ENCODE measurements around the gene AMDHD1.

Gene AMDHD1

DNA sequence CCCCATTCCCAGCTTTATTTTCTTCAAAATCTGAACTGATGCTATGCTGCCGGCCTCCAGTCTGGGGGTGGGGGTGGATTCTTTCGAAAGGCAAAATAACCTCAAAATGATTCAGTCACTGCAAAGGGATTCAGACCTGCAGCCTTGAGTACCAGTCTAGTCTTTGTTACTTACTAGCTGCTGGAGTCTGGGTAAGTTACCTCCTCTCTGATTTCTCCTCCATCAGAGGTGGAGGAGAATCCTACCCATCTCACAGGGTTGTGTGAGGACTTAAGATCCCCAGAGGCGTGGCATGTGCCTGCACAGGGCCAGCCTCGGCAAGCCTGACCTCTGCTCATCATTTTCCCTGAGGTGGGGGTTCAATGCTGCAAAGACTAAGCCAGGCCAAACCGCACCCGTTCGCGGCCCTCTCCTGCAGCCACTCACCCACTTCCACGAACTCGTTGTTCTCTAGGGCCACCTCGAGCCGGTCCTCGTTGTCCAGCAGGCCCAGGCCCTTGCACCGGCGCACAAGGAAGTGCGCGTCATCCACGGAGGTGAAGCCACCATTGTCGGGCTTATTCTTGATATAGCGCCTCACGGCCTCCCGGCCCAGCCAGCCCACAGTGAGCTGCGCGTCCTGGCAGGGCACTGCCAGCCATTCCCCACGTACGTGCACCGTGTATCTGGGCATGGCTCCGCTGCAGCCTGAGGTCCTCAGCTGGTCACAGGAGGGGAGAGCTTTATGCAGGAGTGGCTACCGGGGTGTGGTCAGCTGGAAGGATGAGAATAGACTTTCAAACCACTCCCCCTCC is 52.3 kb downstream of the AMDHD1 start:
- Histone ChIP-seq H3K4me1 (no peaks in the 10 kb centered on the region), H3K27me3 (peaks cover 4% of the 10 kb centered on the region), H3K4me3 (ENCODE audit: low read depth, low read length) (no peak overlapping the region), H3K36me3 (no peaks in the 10 kb centered on the region), H3K9me3 (no peaks in the 10 kb centered on the region)
- DNase-seq: no peak
- TF ChIP-seq, protein P1, sequence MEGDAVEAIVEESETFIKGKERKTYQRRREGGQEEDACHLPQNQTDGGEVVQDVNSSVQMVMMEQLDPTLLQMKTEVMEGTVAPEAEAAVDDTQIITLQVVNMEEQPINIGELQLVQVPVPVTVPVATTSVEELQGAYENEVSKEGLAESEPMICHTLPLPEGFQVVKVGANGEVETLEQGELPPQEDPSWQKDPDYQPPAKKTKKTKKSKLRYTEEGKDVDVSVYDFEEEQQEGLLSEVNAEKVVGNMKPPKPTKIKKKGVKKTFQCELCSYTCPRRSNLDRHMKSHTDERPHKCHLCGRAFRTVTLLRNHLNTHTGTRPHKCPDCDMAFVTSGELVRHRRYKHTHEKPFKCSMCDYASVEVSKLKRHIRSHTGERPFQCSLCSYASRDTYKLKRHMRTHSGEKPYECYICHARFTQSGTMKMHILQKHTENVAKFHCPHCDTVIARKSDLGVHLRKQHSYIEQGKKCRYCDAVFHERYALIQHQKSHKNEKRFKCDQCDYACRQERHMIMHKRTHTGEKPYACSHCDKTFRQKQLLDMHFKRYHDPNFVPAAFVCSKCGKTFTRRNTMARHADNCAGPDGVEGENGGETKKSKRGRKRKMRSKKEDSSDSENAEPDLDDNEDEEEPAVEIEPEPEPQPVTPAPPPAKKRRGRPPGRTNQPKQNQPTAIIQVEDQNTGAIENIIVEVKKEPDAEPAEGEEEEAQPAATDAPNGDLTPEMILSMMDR (IDR thresholded peaks at IDR 0.05; ENCODE audit: low read depth, low read length): no peak

DNA sequence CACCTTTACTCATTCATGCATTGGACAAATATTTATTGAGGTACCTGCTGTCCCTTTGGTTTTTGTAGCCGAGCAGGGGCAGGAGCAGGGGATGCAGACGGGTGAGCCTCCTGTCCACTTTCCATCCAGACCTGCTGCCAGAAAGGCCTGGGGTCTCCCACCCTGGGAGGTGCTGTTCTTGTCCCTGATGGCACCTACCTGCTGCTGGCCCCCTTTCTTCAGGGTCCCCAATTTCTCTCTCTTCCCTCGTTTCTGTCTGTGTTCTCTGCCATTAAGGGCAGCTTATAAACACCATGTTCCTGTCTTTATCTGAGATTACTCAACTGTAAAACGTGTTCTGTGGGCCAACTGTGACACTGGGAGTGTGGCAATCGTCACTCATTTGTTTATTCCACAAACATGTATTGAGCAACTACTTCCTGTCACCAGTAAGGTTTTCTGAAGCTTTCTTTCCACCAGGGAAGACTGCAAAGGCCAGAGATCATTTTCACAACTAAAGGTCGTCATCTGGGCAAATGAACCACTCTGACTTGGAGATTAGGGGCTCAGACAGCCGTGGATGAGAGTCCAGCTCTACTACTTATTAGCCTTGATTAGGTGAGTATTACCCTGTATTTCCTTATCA is 53.0 kb downstream of the AMDHD1 start, which contains the start of gene HAL:
Gene HAL, minus strand, starts transcription at position 311 of the 625 bp plus-strand sequence. CDS start 434 bp downstream, outside the sequence.
- Histone ChIP-seq H3K4me1 (no peaks in the 10 kb centered on the region), H3K36me3 (no peaks in the 10 kb centered on the region), H3K4me3 (ENCODE audit: low read depth, low read length) (no peak within 1 kb of the TSS), H3K9me3 (no peaks in the 10 kb centered on the region), H3K27me3 (peaks cover 4% of the 10 kb centered on the region)
- no peak for DNase-seq
- TF ChIP-seq, protein P1 (IDR thresholded peaks at IDR 0.05; ENCODE audit: low read depth, low read length): no peak

DNA sequence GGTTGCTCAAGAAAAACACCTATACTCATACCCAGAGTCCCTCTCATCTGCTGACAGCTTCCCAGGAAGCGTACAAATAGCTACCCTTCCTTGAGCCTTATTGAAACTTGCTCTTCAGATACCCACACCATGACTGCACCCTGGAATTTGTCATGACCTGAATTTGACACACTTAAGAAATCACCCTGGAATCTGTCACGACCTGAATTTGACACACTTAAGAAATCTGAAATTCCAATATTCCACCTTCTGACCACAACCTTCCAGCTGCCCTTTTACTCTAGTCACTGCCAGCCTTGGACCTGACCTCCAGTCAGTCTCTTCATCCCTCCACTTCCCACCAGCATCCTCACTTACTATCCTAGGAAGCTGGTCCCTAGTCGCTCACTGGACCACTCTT is 54.1 kb downstream of the AMDHD1 start:
- Histone ChIP-seq H3K4me3 (ENCODE audit: low read depth, low read length) (no peak overlapping the region), H3K36me3 (no peaks in the 10 kb centered on the region; the same call in 1 of the 2 replicates), H3K9me3 (no peaks in the 10 kb centered on the region), H3K27me3 (peaks cover 2% of the 10 kb centered on the region), H3K4me1 (no peaks in the 10 kb centered on the region)
- TF ChIP-seq, protein P1 (IDR thresholded peaks at IDR 0.05; ENCODE audit: low read depth, low read length): no peak
- DNase-seq: no peak

DNA sequence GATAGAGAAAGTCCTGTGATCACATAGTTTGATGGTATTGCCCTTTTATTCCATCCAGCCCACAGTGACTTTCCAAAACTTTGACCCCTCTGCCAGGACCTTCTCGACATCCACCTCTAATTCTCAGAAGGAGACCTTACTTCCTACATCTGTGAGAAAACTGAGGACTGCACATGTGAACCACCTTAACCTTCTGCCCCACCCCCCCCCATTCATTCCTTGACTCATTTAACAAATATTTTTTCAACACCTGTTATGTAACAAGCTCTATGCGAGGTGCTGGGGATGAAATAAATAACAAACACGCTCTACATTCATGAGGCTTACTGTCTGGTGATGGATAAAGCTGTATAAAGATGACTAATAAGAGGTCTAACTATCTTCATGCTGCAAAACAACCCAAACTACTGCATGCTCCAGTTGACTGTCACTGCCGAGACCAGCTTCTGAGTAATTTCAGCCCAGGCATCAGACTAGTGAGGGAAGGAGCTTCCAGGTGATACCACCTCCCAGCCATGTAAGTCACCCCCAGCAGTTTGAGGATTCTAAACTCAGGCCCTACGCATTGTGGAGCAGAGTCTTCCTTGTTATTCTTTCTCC is 54.9 kb downstream of the AMDHD1 start:
- TF ChIP-seq, protein P1 (IDR thresholded peaks at IDR 0.05; ENCODE audit: low read depth, low read length): no peak
- Histone ChIP-seq H3K4me1 (no peaks in the 10 kb centered on the region), H3K36me3 (no peaks in the 10 kb centered on the region; the same call in none of the 2 replicates), H3K4me3 (ENCODE audit: low read depth, low read length) (no peak overlapping the region), H3K9me3 (no peaks in the 10 kb centered on the region), H3K27me3 (no peaks in the 10 kb centered on the region; the same call in 1 of the 2 replicates)
- no peak for DNase-seq

DNA sequence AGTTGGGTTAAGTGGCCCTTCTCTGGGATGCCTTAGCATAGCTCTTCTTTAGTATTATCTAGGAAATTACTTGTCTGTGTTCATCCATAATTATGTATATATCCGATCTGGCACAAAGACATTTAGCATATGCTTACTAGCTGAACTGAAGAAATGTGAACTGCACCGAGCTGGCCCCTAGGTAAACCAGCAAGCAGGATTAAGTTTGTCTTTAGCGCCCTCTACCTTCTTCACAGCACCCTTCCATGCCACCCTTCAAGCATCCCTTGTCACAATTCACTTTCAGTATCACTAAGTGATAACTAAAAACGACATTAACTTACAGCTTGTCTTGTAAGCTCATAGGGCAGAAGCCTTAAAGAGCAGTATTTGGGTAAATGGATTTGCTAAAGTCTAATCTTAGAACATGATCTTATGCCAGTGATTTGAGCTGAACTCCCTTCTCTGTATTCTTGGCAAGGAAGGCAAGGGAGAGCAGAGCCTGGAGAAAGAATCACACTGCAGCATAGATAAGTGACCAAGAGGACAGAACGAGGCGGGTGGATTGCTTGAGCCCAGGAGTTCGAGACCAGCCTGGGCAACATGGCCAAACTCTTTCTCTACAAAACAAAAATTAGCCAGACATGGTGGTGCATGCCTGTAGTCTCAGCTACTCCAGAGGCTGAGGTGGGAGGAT is 55.6 kb downstream of the AMDHD1 start:
- TF ChIP-seq, protein P1 (IDR thresholded peaks at IDR 0.05; ENCODE audit: low read depth, low read length): peak; percentile 85
- no peaks in the 10 kb centered on the region for H3K9me3 ChIP-seq
- no peaks in the 10 kb centered on the region; the same call in none of the 2 replicates for H3K36me3 ChIP-seq
- no peak overlapping the region for H3K4me3 ChIP-seq (ENCODE audit: low read depth, low read length)
- H3K4me1 ChIP-seq: no peaks in the 10 kb centered on the region
- peak; percentile 52 for DNase-seq
- no peaks in the 10 kb centered on the region; the same call in 1 of the 2 replicates for H3K27me3 ChIP-seq

Data from BE2C (cell line).